Ramos (cell line): ENCODE measurements around the gene IFI30.
"Not testable (repeated sequence)": the region's sequence is repeated elsewhere in the genome, so short reads cannot be mapped to it uniquely, and the experiment has no call there.

Source experiments
- in situ Hi-C: fragments of 300-500 bp; cut with MboI; formaldehyde crosslinking; loops from one replicate; pipeline ENCODE4 v1.14.3; 2022; ENCODE audit warnings: low sequenced_read_pairs; ENCODE audit not compliant: unreplicated experiment

The IFI30 gene

DNA sequence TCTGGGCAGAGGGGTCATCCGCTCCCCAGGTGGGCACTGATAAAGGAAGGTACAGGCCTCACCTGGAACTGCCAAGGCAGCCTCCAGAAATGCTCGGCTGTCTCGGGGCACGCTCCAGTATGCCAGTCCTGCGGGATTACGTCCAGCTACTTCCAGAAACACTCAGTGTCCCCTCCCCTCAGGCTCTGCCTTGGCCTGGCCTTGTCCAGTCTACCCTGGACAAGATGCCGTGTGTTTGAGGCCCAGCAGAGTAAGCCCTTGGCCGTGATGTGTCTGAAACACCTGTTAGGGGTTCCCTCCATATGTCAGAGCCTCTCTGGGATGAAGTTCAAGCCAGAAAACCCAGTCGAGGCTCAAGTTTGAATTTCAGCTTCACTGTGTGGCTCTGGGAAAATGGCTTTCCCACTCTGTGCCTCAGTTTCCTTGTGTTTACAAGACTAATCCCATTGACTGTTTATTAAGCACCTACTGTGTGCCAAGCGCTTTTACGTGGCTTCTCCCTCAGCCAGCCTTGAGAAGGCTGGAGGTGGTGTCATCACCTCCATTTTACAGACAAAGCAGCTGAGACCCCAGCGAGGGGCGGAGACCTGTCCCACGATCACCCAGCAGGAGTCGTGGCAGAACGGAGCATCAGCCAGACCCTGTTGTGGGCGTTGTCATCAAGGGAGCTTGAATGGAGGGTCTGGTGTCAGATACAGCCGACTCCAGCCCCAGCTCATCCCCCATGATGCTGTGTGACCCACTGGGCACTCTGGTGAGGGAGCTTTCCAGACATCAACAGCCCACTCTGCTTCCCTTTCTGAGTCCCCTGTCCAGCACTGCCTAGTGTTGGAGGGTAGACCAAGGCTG lies 22.6 kb upstream of the IFI30 start:
- in situ Hi-C loops: no loop called here

DNA sequence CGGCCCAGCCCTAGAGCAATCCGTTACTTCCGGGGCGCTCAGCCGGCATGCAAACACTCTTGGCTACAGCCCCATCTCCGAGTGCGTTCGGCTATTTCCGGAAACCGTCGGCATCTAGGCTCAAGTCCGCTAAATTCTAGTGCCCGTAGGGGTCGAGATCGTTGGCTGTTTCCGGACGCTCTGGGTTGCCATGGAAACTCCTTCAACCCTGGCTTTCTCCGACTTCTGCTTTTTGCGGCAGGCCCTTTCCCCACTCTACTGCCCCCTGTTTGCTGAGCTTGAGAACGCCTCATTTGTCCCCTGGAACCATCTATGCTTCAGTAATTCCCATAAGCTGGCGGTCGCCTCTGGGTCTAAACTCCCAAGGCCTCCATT lies 21.2 kb upstream of the IFI30 start:
- in situ Hi-C loops: no loop called here

DNA sequence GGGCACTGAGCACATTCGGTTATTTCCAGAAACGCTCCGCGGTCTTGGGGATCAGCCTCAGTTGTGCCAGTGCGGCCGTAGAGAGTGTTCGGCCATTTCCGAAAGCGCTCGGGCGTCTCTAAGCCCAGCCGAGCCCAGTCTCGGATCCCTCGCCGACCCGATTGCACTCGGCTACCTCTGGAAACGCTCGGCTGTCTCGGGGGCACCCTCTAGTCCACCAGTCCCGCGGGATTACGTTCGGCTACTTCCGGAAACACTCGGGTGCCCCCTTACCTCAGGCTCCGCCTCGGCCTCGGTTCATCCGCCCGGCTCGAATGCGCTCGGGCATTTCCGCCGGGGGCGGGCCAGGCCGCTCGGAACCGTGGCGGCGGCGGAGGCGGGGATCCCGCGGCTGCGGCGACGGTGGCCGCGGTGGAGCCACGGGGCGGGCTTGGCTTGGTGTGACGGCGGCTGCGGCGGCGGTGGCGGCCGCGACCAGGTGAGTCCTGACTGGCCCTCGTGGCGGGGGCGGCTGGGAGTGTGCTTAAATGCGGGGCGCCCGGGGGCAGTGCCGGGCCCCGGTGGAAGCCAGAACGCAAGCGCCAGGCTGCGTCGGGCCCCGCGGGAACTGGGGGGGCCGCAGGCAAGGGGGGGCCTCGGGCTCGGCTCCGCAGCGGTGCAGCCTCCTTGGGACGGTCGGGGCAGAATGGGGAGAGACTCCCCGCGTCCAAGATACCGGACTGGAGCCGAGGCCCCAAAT lies 20.6 kb upstream of the IFI30 start, which contains the start of gene PIK3R2:
PIK3R2 (plus strand) TSS at position 347 of the 739 bp plus-strand sequence. CDS start 2,717 bp downstream, outside the sequence.
- in situ Hi-C loops: no loop called here

DNA sequence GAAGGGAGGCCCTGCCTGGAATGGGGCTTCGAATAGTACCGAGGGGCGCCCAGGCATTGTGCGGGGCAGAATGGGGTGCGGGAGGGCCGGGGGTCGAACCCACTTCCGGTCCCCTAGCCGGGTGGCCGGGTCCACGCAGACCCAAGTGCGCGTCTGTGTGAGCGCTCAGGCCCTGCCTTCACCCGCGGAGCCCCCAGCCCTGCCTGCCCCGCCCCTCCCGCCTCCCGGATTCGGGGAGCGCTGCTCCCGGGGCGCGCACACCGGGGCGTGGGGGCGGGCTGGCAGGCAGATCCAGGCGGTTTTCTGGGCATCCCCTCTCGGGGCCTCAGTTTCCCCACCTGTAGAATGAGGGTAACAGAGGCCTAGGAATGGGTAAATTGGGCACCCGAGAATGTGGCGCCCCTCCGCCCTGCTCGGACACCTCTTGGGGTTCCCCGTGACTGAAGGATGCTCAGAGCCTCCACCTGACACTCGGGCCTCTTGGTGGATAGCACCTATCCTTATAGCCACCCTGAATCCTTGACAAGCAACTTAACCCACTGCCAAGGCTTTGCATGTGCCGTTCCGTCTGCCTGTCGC lies 20.0 kb upstream of the IFI30 start:
- in situ Hi-C loops: no loop called here

DNA sequence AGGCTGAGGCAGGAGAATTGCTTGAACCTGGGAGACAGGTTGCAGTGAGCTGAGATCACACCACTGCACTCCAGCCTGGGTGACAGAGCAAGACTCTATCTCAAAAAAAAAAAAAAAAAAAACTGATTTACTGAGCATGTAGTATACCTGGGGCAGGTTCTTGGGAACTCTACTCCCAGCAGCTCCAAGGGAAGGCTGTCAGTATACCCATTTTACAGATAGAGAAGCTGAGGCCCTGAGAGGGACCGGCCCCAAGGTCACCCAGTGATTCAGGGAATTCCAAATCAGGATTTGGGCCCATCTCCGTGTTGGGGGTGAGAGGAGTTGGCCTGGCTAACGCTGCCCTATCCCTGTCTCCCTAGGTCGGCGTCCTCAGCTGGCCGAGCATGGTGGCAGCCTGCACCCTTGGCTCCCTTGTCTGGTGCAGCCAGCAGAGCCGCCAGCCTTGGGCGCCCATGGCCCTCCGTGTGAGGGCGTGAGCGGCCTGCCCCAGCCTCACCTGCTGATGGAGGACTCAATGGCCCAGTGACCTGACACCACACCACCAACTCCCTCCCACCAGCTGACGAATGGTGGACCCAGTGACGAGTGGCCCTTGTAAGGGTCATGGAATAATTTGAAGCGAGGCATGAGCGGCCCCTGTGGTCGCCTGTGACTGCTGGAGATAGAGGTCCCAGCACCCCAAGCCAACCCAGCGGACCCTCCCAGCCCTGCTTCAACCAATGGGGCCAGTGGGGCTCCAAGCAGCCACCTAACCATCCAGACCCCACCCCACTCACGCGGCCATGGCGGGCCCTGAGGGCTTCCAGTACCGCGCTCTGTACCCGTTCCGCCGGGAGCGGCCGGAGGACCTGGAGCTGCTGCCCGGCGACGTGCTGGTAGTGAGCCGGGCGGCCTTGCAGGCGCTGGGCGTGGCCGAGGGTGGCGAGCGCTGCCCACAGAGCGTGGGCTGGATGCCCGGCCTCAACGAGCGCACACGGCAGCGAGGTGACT lies 18.2 kb upstream of the IFI30 start:
- in situ Hi-C loops: no loop called here

DNA sequence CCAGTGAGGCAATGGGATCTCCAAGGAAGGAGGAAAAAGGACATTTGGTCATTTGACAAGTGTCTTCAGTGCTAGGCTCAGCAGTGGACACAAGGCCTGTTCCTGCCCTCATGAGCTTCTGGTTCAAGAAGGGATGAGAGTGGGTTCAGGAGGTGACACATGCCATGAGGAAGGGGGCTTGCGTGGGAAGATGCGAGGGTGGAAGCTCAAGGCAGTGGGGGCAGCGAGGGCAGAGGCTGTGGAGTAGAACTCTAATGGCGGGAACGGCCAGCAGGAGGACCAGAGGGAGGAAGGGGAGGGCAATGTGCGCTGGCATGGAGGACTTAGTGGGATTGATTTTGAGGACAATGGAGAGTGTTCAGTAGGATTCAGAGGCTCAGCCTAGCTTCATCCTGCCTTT lies 17.3 kb upstream of the IFI30 start:
- in situ Hi-C loops: no loop called here

DNA sequence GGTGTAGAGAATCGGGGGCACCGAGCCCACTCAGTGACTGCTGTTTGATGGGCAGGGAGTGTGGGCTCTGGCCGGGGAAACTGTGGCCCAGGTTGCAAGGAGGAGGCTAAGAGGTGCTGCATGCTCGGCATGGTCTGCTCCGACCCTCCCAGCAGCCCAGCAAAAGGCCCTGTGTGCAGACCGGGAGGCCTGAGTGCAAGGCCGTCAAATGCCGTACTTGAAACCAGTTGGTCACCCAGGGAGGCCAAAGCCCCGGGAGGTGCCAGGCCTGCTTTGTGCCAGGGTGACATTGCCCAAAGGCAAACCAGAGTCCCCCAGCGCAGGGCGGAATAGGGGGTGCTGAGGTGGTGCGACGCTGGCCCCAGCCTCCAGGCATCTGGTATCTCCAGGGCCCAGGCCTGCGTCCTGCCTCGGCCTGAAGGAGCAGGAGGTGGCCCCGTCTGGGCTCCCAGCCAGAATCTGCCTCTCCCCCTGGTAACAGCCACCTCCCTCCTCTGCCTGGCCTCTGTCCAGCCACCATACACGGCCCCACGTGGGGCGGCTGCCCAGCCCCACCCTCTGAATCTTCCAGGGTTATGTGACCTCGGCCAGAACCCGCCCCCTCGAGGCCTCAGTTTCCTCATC lies 16.7 kb upstream of the IFI30 start:
- in situ Hi-C loops: no loop called here

DNA sequence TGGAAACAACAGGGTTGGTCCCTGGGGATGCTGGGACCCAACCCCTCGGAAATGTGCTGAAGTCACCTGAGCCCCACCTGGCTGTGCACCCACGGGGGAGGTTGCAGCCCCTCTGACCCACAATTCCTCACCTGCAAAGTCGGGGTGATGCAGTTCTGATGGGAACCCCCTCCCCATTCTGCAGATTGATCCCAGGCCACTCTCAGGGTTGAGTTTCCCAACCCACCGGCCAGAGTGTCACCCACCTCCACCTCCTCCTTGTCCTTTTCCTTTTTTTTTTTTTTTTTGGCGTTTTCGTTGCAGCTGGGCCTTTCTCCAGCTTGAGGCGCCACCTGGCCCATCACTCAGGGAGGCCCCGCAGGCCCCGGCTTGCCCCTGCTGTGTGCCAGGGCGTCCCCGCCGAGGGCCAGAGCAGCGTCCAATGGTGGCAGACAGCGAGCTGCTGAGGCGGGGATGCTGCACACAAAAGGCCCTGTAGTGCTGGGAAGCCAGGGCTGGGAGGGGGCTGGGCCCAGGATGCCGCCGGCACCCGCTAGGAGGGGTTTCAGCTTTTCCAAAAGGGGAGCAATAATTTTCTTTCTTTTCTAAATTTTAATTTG lies 16.0 kb upstream of the IFI30 start:
- in situ Hi-C loops: no loop called here

DNA sequence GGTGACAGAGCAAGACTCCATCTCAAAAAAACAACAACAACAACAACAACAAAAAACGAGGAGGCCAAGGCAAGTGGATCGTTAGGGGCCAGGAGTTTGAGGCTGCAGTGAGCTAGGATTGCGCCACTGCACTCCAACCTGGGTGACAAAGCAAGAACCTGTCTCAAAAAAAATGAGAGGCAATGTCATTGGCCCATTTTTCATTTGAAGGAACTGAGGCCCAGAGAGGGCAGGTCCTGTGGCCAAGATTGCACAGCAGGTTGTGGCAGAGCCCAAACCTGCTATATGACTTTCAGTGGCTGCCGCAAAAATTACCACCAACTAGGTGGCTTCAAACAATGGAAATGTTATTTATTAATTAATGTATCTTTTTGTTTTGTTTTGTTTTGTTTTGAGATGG lies 15.1 kb upstream of the IFI30 start:
- in situ Hi-C loops: no loop called here

DNA sequence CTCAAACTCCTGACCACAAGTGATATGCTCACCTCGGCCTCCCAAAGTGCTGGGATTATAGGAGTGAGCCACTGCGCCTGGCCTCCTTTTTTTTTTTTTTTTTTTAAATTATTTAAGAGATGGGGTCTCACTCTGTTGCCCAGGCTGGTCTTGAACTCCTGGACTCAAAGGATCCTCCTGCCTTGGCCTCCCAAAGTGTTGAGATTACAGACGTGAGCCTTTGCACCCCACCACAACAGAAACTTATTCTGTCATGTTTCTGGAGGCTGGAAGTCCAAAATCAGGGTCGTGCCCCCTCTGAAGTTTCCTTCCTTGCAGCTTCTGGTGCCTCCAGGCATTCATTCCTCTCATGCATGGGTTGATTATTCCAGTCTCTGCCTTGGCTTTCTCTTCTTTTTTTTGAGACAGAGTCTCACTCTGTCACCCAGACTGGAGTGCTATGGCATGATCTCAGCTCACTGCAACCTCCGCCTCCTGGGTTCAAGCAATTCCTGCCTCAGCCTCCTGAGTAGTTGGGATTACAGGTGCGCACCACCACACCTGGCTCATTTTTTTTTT lies 14.5 kb upstream of the IFI30 start:
- in situ Hi-C loops: not testable (repeated sequence)

DNA sequence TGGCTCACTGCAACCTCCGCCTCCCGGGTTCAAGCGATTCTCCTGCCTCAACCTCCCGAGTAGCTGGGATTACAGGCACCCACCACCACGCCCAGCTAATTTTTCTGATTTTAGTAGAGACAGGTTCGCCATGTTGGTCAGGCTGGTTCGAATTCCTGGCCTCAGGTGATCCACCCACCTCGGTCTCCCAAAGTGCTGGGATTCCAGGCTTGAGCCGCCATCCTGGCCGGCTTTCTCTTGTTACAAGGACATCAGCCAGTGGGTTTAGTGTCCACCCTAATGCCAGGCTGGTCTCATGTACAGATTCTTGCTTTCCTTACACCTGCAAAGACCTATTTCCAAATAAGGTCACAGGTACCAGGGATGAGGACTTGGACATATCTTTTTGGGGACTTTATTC lies 13.8 kb upstream of the IFI30 start:
- in situ Hi-C loops: loop anchor here (10.0 kb wide), 1 partner anchor 155 kb away; the partner anchor contains the start of gene ARRDC2

DNA sequence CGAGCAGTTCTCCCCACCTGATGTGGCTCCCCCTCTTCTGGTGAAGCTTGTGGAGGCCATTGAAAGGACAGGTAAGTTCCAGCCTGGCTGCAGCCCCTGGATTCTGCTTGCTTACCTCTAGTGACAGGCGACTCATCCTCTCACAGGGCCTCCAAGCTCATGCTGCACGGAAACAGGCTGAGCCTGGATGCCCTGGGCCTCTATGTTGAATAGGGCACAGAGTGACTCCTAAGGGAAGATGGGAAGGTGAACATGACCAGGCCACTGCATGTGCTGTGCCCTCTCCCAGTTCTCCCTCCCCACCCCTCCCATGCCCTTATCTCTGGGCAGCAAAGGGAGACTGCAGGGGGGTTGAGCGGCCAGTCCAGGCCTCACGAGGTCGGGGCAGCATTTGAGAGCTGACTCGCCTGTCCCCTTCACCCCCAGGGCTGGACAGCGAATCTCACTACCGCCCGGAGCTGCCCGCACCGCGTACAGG lies 13.1 kb upstream of the IFI30 start:
- in situ Hi-C loops: loop anchor here (10.0 kb wide), 1 partner anchor 156 kb away; the partner anchor contains the start of gene ARRDC2

DNA sequence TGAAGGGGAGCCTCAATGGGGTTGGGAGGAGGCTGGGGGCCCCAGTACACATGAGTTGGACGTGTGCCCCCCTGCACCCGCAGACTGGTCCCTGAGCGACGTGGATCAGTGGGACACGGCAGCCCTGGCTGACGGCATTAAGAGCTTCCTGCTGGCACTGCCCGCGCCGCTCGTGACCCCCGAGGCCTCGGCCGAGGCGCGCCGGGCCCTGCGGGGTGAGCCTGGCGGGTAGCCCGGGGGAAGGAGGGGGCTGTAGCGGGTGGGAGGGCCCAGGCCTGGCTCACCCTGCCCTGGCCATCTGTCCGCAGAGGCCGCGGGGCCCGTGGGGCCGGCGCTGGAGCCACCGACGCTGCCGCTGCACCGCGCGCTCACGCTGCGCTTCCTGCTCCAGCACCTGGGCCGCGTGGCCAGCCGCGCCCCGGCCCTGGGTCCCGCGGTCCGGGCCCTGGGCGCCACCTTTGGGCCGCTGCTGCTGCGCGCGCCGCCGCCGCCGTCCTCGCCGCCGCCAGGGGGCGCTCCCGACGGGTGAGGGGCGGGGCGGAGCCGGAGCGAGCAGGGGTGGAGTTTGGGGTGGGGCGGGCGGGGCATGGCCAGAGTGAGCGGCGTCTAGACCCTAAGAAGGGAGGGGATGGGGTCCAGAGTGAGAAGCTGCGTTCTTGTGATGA lies 12.5 kb upstream of the IFI30 start:
- in situ Hi-C loops: loop anchor here (10.0 kb wide), 1 partner anchor 156 kb away; the partner anchor contains the start of gene ARRDC2

DNA sequence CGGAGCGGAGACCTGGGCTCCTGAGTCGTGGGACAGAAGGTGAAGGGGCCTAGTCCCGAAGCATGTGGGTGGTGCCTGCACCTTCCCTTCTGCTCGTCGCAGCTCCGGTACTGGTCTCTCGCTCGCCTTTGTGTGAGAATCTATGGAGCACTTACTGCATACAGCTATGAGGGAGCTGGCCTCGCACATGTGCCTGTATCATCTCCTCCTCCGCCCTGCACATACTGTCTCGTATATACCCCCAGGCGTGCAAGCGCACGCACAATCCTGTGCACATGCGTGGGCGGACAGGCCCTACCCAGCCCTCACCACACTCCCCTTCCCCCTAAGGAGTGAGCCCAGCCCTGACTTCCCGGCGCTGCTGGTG lies 12.0 kb upstream of the IFI30 start:
- in situ Hi-C loops: loop anchor here (10.0 kb wide), 1 partner anchor 157 kb away; the partner anchor contains the start of gene ARRDC2

DNA sequence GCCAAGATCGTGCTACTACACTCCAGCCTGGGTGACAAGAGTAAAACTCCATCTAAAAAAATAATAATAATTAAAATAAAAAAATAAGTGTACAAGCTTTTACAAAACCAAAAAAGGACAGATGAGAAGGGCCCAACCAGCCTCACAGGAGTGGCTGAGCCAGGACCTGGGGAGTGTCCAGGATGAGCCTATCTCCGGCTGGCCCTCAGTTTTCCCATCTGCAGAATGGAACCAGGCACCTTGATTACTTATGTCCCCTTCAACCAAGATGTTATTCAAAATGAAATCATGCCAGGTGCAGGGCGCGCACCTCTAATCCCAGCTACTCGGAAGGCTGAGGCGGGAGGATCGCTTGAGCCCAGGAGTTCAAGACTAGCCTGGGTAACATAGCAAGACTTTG lies 9.5 kb upstream of the IFI30 start:
- in situ Hi-C loops: loop anchor here (10.0 kb wide), 1 partner anchor 159 kb away; the partner anchor contains the start of gene ARRDC2

DNA sequence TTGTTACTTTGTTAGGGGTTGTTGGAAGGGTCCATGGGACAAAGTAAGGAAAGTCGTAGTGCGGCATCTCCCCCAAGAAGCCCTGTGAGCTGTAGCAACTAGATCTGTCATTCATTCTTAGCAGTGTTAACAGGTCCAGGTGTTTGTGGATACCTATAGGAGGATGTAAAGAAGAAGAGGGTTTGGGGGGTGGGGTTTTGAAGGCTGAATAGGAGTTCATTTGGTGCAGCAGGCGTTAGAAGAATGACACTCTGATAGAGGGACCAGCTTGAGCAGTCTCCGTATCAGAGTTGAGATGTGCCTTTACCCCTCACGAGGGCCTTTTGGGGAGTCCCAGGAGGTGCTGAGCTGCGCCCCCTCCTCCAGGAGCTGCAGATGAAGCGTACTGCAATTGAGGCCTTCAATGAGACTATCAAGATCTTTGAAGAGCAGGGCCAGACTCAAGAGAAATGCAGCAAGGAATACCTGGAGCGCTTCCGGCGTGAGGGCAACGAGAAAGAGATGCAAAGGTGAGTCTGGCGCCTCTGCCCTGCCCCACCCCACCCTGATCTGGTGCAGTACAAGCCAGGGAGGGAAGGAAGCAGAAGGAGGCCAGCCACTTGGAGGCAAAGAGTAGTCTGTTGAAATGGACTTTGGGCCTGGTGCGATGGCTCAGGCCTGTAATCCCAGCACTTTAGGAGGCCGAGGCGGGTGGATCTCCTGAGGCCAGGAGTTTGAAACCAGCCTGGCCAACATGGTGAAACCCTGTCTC lies 7.6 kb upstream of the IFI30 start:
- in situ Hi-C loops: loop anchor here (10.0 kb wide), 1 partner anchor 161 kb away; the partner anchor contains the start of gene ARRDC2

DNA sequence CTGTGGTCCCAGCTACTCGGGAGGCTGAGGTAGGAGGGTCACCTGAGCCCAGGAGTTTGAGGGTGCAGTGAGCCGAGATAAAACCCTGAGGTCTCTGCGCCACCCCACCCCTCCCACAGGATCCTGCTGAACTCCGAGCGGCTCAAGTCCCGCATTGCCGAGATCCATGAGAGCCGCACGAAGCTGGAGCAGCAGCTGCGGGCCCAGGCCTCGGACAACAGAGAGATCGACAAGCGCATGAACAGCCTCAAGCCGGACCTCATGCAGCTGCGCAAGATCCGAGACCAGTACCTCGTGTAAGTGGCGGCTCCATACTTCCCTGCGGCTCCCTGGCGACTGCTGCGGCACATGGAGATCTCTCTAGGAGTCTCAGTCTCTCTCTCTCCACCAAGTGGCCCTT lies 6.6 kb upstream of the IFI30 start:
- in situ Hi-C loops: loop anchor here (10.0 kb wide), 1 partner anchor 162 kb away; the partner anchor contains the start of gene ARRDC2
